ENCODE data around the gene TMEM170A.

TMEM170A gene

GRCh38 chr16:75477680-75478473 is 13.4 kb upstream of the TMEM170A start:
- TF ChIP-seq YY1 (IDR thresholded peaks at IDR 0.05; ENCODE audit: low read depth) (no peak), NFIC (IDR thresholded peaks at IDR 0.05) (peak; percentile 97), RAD21 (IDR thresholded peaks at IDR 0.05; ENCODE audit: low read depth) (peak; percentile 33; the same call in 1 of the 2 replicates), EGR1 (IDR thresholded peaks at IDR 0.05) (no peak), TAF1 (IDR thresholded peaks at IDR 0.05; ENCODE audit: low read depth) (no peak), MAX (IDR thresholded peaks at IDR 0.05) (peak; percentile 75), USF1 (IDR thresholded peaks at IDR 0.05) (0 out of 2 replicates have a peak, but pooled peaks have one; percentile 16), EP300 (IDR thresholded peaks at IDR 0.05; ENCODE audit: borderline replicate concordance) (peak; percentile 89), FOXM1 (IDR thresholded peaks at IDR 0.05; ENCODE audit: borderline replicate concordance, low read depth) (no peak), REST (IDR thresholded peaks at IDR 0.05; ENCODE audit: low read depth) (no peak), CEBPB (IDR thresholded peaks at IDR 0.05) (no peak; the same call in 1 of the 2 replicates), TCF12 (IDR thresholded peaks at IDR 0.05; ENCODE audit: low read depth) (peak; percentile 93), TEAD4 (IDR thresholded peaks at IDR 0.05) (peak; percentile 77), ZBTB7A (IDR thresholded peaks at IDR 0.05; ENCODE audit: low read depth) (no peak), CREB1 (IDR thresholded peaks at IDR 0.05; ENCODE audit: low read depth) (no peak)

- TF ChIP-seq TCF12 (IDR thresholded peaks at IDR 0.05; ENCODE audit: low read depth) (peak; percentile 98), EP300 (IDR thresholded peaks at IDR 0.05; ENCODE audit: borderline replicate concordance) (peak; percentile 97), EGR1 (IDR thresholded peaks at IDR 0.05) (no peak), CEBPB (IDR thresholded peaks at IDR 0.05) (peak; percentile 69; the same call in 1 of the 2 replicates), TAF1 (IDR thresholded peaks at IDR 0.05; ENCODE audit: low read depth) (no peak), REST (IDR thresholded peaks at IDR 0.05; ENCODE audit: low read depth) (no peak; the same call in 1 of the 2 replicates), NFIC (IDR thresholded peaks at IDR 0.05) (peak; percentile 98), USF1 (IDR thresholded peaks at IDR 0.05) (peak; percentile 37; the same call in 1 of the 2 replicates), YY1 (IDR thresholded peaks at IDR 0.05; ENCODE audit: low read depth) (peak; percentile 74), ZBTB7A (IDR thresholded peaks at IDR 0.05; ENCODE audit: low read depth) (peak; percentile 67; the same call in 1 of the 2 replicates), TEAD4 (IDR thresholded peaks at IDR 0.05) (peak; percentile 96), CREB1 (IDR thresholded peaks at IDR 0.05; ENCODE audit: low read depth) (no peak), RAD21 (IDR thresholded peaks at IDR 0.05; ENCODE audit: low read depth) (0 out of 2 replicates have a peak, but pooled peaks have one; percentile 11), MAX (IDR thresholded peaks at IDR 0.05) (0 out of 2 replicates have a peak, but pooled peaks have one; percentile 54), FOXM1 (IDR thresholded peaks at IDR 0.05; ENCODE audit: borderline replicate concordance, low read depth) (peak; percentile 91)
These were observed 12.3 kb upstream of the TMEM170A start for GRCh38 chr16:75476817-75477216.

GRCh38 chr16:75475420-75475847 is 10.9 kb upstream of the TMEM170A start:
- TF ChIP-seq FOXM1 (IDR thresholded peaks at IDR 0.05; ENCODE audit: borderline replicate concordance, low read depth): no peak
- TF ChIP-seq CEBPB (IDR thresholded peaks at IDR 0.05): no peak
- no peak for TF ChIP-seq RAD21 (IDR thresholded peaks at IDR 0.05; ENCODE audit: low read depth)
- TF ChIP-seq YY1 (IDR thresholded peaks at IDR 0.05; ENCODE audit: low read depth): no peak
- peak; percentile 65; the same call in 1 of the 2 replicates for TF ChIP-seq TCF12 (IDR thresholded peaks at IDR 0.05; ENCODE audit: low read depth)
- peak; percentile 51; the same call in 1 of the 2 replicates for TF ChIP-seq EP300 (IDR thresholded peaks at IDR 0.05; ENCODE audit: borderline replicate concordance)
- TF ChIP-seq ZBTB7A (IDR thresholded peaks at IDR 0.05; ENCODE audit: low read depth): no peak
- TF ChIP-seq REST (IDR thresholded peaks at IDR 0.05; ENCODE audit: low read depth): no peak
- no peak for TF ChIP-seq EGR1 (IDR thresholded peaks at IDR 0.05)
- peak; percentile 72 for TF ChIP-seq NFIC (IDR thresholded peaks at IDR 0.05)
- TF ChIP-seq CREB1 (IDR thresholded peaks at IDR 0.05; ENCODE audit: low read depth): no peak
- TF ChIP-seq TAF1 (IDR thresholded peaks at IDR 0.05; ENCODE audit: low read depth): no peak
- peak; percentile 44; the same call in 1 of the 2 replicates for TF ChIP-seq TEAD4 (IDR thresholded peaks at IDR 0.05)
- 0 out of 2 replicates have a peak, but pooled peaks have one; percentile 34 for TF ChIP-seq MAX (IDR thresholded peaks at IDR 0.05)
- TF ChIP-seq USF1 (IDR thresholded peaks at IDR 0.05): no peak
